ENCODE results near the gene SLC25A26.

Gene SLC25A26, protein sequence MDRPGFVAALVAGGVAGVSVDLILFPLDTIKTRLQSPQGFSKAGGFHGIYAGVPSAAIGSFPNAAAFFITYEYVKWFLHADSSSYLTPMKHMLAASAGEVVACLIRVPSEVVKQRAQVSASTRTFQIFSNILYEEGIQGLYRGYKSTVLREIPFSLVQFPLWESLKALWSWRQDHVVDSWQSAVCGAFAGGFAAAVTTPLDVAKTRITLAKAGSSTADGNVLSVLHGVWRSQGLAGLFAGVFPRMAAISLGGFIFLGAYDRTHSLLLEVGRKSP

GRCh38 chr3:66220602-66221377, at the start of gene SLC25A26:
TSS of gene SLC25A26 (plus strand) at chr3:66221001. CDS start at chr3:66221095, 94 bp downstream.
- TF ChIP-seq, protein P1, sequence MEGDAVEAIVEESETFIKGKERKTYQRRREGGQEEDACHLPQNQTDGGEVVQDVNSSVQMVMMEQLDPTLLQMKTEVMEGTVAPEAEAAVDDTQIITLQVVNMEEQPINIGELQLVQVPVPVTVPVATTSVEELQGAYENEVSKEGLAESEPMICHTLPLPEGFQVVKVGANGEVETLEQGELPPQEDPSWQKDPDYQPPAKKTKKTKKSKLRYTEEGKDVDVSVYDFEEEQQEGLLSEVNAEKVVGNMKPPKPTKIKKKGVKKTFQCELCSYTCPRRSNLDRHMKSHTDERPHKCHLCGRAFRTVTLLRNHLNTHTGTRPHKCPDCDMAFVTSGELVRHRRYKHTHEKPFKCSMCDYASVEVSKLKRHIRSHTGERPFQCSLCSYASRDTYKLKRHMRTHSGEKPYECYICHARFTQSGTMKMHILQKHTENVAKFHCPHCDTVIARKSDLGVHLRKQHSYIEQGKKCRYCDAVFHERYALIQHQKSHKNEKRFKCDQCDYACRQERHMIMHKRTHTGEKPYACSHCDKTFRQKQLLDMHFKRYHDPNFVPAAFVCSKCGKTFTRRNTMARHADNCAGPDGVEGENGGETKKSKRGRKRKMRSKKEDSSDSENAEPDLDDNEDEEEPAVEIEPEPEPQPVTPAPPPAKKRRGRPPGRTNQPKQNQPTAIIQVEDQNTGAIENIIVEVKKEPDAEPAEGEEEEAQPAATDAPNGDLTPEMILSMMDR (IDR thresholded peaks at IDR 0.05; ENCODE audit: low read depth, low read length, missing control alignments) = no peak

DNA sequence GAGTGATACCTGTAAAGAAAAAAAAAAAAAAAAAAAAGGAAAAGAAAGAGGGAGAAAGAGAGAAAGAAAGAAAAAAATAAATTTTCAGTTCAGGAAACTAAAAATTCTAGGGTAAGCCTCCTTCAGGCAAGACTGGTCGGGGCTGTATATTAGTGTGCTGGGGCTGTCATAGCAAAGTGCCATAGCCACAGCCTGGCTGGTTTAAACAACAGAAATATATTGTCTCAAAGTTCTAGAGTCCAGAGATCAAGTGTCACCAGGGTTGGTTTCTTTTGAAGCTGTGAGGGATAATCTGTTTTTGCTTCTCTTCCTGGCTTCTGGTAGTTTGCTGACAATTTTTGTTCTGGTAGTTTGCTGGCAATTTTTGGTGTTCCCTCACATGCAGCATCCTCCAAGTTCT, 48.4 kb upstream of the SLC25A26 start:
- Histone ChIP-seq H3K27me3 (replicated peaks) (no peaks in the 10 kb centered on the region), H3K4me3 (ENCODE audit: low read depth, low read length) (no peak overlapping the region), H3K27ac (no peak overlapping the region), H3K36me3 (replicated peaks) (no peaks in the 10 kb centered on the region)
- TF ChIP-seq, protein P1 (IDR thresholded peaks at IDR 0.05; ENCODE audit: low read depth, low read length, missing control alignments) = no peak
- in situ Hi-C loops (cut with HindIII; ENCODE audit: low pct_ligation_motif_present, low sequenced_read_pairs) = no loop called here
- DNase-seq = no peak

More at GRCh38 chr3:66220602-66221377, at the start of gene SLC25A26:
- in situ Hi-C loops (cut with HindIII; ENCODE audit: low pct_ligation_motif_present, low sequenced_read_pairs) = no loop called here
- no peaks in the 10 kb centered on the region for H3K27me3 ChIP-seq (replicated peaks)
- H3K27ac ChIP-seq = peak within 1 kb of the TSS; percentile 73
- no peaks in the 10 kb centered on the region for H3K36me3 ChIP-seq (replicated peaks)
- peak within 1 kb of the TSS; percentile 86 for H3K4me3 ChIP-seq (ENCODE audit: low read depth, low read length)
- DNase-seq = peak; percentile 96

GRCh38 chr3:66177026-66177425, 43.8 kb upstream of the SLC25A26 start:
- Histone ChIP-seq H3K4me3 (ENCODE audit: low read depth, low read length) (no peak overlapping the region), H3K27ac (no peak overlapping the region), H3K36me3 (replicated peaks) (no peaks in the 10 kb centered on the region), H3K27me3 (replicated peaks) (no peaks in the 10 kb centered on the region)
- TF ChIP-seq, protein P1 (IDR thresholded peaks at IDR 0.05; ENCODE audit: low read depth, low read length, missing control alignments) = no peak
- in situ Hi-C loops (cut with HindIII; ENCODE audit: low pct_ligation_motif_present, low sequenced_read_pairs) = no loop called here
- DNase-seq = no peak

- H3K27me3 ChIP-seq (replicated peaks) = no peaks in the 10 kb centered on the region
- H3K27ac ChIP-seq = no peak overlapping the region
- DNase-seq = no peak
- TF ChIP-seq, protein P1 (IDR thresholded peaks at IDR 0.05; ENCODE audit: low read depth, low read length, missing control alignments) = no peak
- in situ Hi-C loops (cut with HindIII; ENCODE audit: low pct_ligation_motif_present, low sequenced_read_pairs) = no loop called here
- no peak overlapping the region for H3K4me3 ChIP-seq (ENCODE audit: low read depth, low read length)
- H3K36me3 ChIP-seq (replicated peaks) = no peaks in the 10 kb centered on the region
These were observed 42.6 kb upstream of the SLC25A26 start for GRCh38 chr3:66178206-66178605.

- TF ChIP-seq, protein P1 (IDR thresholded peaks at IDR 0.05; ENCODE audit: low read depth, low read length, missing control alignments) = no peak
- in situ Hi-C loops (cut with HindIII; ENCODE audit: low pct_ligation_motif_present, low sequenced_read_pairs) = no loop called here
- Histone ChIP-seq H3K4me3 (ENCODE audit: low read depth, low read length) (no peak overlapping the region), H3K36me3 (replicated peaks) (no peaks in the 10 kb centered on the region), H3K27ac (no peak overlapping the region), H3K27me3 (replicated peaks) (no peaks in the 10 kb centered on the region)
- DNase-seq = peak; percentile 7
These were observed 41.0 kb upstream of the SLC25A26 start for GRCh38 chr3:66179793-66180192.
